ENCODE data around the gene BTBD18. TPM values are rescaled to one million over a fixed set of nuclear protein-coding genes. Genes with fewer than 3 reads are reported as not detected.

Gene BTBD18
- total RNA-seq, 3 donors from 2014 or later: not detected

- no peak for DNase-seq (ENCODE audit: low spot score in 2 of 2)
- H3K27me3 ChIP-seq: no peaks in the 10 kb centered on the region
- H3K9me3 ChIP-seq: no peaks in the 10 kb centered on the region
- no peaks in the 10 kb centered on the region for H3K36me3 ChIP-seq
- TF ChIP-seq POLR2AphosphoS5 (IDR thresholded peaks at IDR 0.05) (no peak), POLR2A (IDR thresholded peaks at IDR 0.05) (no peak)
- TF ChIP-seq, protein P1, sequence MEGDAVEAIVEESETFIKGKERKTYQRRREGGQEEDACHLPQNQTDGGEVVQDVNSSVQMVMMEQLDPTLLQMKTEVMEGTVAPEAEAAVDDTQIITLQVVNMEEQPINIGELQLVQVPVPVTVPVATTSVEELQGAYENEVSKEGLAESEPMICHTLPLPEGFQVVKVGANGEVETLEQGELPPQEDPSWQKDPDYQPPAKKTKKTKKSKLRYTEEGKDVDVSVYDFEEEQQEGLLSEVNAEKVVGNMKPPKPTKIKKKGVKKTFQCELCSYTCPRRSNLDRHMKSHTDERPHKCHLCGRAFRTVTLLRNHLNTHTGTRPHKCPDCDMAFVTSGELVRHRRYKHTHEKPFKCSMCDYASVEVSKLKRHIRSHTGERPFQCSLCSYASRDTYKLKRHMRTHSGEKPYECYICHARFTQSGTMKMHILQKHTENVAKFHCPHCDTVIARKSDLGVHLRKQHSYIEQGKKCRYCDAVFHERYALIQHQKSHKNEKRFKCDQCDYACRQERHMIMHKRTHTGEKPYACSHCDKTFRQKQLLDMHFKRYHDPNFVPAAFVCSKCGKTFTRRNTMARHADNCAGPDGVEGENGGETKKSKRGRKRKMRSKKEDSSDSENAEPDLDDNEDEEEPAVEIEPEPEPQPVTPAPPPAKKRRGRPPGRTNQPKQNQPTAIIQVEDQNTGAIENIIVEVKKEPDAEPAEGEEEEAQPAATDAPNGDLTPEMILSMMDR (IDR thresholded peaks at IDR 0.05): no peak
- intact Hi-C loops (cut with DNase I; ENCODE audit: low total_unique reads): no loop called here
- H3K4me3 ChIP-seq: no peak overlapping the region
- peak overlapping the region; percentile 64 to 75 for H3K27ac ChIP-seq
- H3K4me1 ChIP-seq: peaks cover 0 to 34% of the 10 kb centered on the region in 2 donors
These were observed 37.1 kb upstream of the BTBD18 start for GRCh38 chr11:57788703-57789088.

DNA sequence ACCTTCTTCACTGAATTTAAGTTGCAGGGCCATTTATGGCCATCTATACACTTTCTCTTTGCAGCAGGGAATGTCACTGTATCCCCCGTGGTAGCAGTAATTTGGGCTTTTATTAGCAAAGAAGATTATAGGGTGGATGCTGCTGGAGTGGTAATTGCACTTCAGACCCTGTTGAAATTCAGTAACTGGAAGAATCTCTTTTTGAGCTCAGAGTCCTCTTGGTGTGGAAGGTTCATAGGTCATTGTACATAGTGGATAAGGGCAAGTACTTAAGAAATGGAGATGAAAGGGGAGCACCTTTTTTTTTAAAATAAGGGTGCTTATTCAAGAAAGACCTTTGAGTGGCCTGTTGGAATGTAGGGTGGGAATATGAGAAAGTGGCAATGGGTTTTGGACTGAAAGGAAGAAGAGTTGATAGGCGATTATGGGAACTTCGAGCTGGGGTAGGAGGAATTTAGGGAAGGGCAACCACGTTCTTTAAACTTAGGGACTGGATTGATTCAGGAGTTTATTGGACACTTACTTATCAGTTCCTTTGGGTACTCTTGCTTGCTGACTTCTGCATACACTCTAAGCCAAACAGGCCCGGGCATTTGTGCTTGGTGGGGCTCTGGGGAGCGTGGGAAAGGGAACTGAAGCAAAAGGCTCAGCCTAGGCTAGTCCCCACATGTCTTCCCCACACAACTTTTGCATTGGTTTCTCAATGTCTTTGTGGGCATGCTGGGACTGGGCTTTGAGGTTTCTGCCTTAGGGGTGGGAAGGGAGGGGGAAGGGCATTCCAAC is 36.5 kb upstream of the BTBD18 start:
- H3K9me3 ChIP-seq: no peaks in the 10 kb centered on the region
- H3K27ac ChIP-seq: peak overlapping the region; percentile 64 to 75
- intact Hi-C loops (cut with DNase I; ENCODE audit: low total_unique reads): no loop called here
- no peaks in the 10 kb centered on the region for H3K27me3 ChIP-seq
- TF ChIP-seq POLR2A (IDR thresholded peaks at IDR 0.05) (no peak), POLR2AphosphoS5 (IDR thresholded peaks at IDR 0.05) (peak in 1 of 3 donors; percentile 44)
- no peaks in the 10 kb centered on the region for H3K36me3 ChIP-seq
- no peak overlapping the region for H3K4me3 ChIP-seq
- peaks cover 0 to 30% of the 10 kb centered on the region in 2 donors for H3K4me1 ChIP-seq
- DNase-seq (ENCODE audit: low spot score in 2 of 2): peak in 1 of 2 donors; percentile 70

DNA sequence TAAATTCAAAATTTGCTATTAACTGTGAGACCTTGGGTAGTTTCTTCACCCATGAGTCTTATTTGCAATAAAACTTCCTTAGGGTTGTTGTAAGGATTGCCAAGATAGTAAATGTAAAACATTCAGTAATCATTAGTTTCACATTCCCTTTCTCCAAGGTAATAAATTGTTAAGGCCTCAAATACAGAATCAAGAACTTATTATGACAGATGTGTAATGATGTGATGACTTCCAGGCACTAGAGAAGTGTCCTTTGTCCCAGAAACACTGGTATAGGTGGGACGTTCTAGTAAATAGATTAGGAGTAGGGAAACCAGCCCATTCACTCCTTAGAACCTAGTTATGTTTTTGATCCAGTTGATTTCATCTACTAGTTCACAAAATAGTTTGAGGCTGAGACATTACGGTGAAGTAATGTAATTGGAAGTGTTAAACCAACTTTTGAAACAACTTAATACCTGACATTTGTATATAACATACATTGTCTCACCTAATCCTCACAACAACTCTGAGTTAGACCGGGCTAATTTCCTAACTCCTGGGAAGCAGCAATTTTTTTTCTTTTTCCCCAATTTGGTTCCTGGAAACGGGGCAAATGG is 35.5 kb upstream of the BTBD18 start:
- no peaks in the 10 kb centered on the region for H3K27me3 ChIP-seq
- peaks cover 0 to 37% of the 10 kb centered on the region in 2 donors for H3K4me1 ChIP-seq
- H3K9me3 ChIP-seq: no peaks in the 10 kb centered on the region
- H3K27ac ChIP-seq: peak overlapping the region; percentile 48 to 75
- no peak for DNase-seq (ENCODE audit: low spot score in 2 of 2)
- TF ChIP-seq POLR2AphosphoS5 (IDR thresholded peaks at IDR 0.05): no peak
- TF ChIP-seq, protein P1 (IDR thresholded peaks at IDR 0.05): no peak
- no peak for TF ChIP-seq POLR2A (IDR thresholded peaks at IDR 0.05)
- H3K36me3 ChIP-seq: no peaks in the 10 kb centered on the region
- no peak overlapping the region for H3K4me3 ChIP-seq
- intact Hi-C loops (cut with DNase I; ENCODE audit: low total_unique reads): no loop called here

DNA sequence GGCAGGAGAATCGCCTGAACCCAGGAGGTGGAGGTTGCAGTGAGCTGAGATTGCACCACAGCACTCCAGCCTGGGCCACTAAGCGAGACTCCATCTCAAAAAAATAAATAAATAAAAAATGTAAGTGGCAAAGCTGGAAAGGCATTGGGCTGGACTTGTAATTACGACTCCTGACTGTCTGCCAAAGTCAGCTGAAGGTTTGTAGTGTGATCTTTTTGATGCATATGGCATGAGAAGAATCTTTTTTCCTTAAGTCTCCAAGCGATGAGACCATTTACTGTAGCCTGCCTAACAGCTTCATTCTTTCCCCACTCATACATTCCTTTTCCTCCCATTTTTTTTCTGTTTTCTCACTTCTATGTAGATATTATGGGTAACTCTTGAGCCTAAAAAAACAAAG is 34.8 kb upstream of the BTBD18 start:
- H3K36me3 ChIP-seq: no peaks in the 10 kb centered on the region
- DNase-seq (ENCODE audit: low spot score in 2 of 2): no peak
- H3K9me3 ChIP-seq: no peaks in the 10 kb centered on the region
- TF ChIP-seq, protein P1 (IDR thresholded peaks at IDR 0.05): no peak
- TF ChIP-seq POLR2AphosphoS5 (IDR thresholded peaks at IDR 0.05) (no peak), POLR2A (IDR thresholded peaks at IDR 0.05) (no peak)
- peaks cover 3 to 41% of the 10 kb centered on the region in 2 donors for H3K4me1 ChIP-seq
- H3K27me3 ChIP-seq: no peaks in the 10 kb centered on the region
- H3K27ac ChIP-seq: peak overlapping the region; percentile 48 to 75
- intact Hi-C loops (cut with DNase I; ENCODE audit: low total_unique reads): no loop called here
- no peak overlapping the region for H3K4me3 ChIP-seq

- no peak overlapping the region for H3K4me3 ChIP-seq
- no peak for DNase-seq (ENCODE audit: low spot score in 2 of 2)
- H3K9me3 ChIP-seq: no peaks in the 10 kb centered on the region
- H3K4me1 ChIP-seq: peaks cover 11 to 48% of the 10 kb centered on the region in 2 donors
- H3K27me3 ChIP-seq: no peaks in the 10 kb centered on the region
- TF ChIP-seq POLR2AphosphoS5 (IDR thresholded peaks at IDR 0.05) (no peak), POLR2A (IDR thresholded peaks at IDR 0.05) (no peak)
- TF ChIP-seq, protein P1 (IDR thresholded peaks at IDR 0.05): no peak
- H3K27ac ChIP-seq: peak overlapping the region in 1 of 2 donors; percentile 27
- intact Hi-C loops (cut with DNase I; ENCODE audit: low total_unique reads): no loop called here
- H3K36me3 ChIP-seq: no peaks in the 10 kb centered on the region
These were observed 33.5 kb upstream of the BTBD18 start for GRCh38 chr11:57785072-57785471.
